SK-N-SH treated with all-trans-retinoic acid at 6 μM for 48 hours (cell line): ENCODE results near the gene ENO2.

Experiments used
- ATAC-seq: fragments of 200-7000 bp; cut with Tn5 transposase; 3 replicates; pipeline ENCODE4 v1.9.1; 2020; ENCODE audit warnings: mild to moderate bottlenecking, moderate library complexity
- ARNTL ChIP-seq: fragments of 450-650 bp; formaldehyde crosslinking; IDR thresholded peaks from 2 replicates; pipeline ENCODE4 v1.5.0; 2020; ENCODE audit warnings: low read depth, mild to moderate bottlenecking, moderate library complexity, borderline replicate concordance
- BACH2 ChIP-seq: fragments of 250-450 bp; sonication (Bioruptor Pico); IDR thresholded peaks from 2 replicates; pipeline ENCODE4 v1.9.0; 2021; ENCODE audit warnings: mild to moderate bottlenecking, borderline replicate concordance
- CSDC2 ChIP-seq: fragments of 250-450 bp; sonication (Bioruptor Pico); IDR thresholded peaks from 2 replicates; pipeline ENCODE4 v1.5.0; 2020; ENCODE audit warnings: mild to moderate bottlenecking, moderate library complexity
- ESRRG ChIP-seq: fragments of 250-450 bp; sonication (Bioruptor Pico); IDR thresholded peaks from 2 replicates; pipeline ENCODE4 v1.6.1; 2021; ENCODE audit warnings: mild to moderate bottlenecking
- GLIS3 ChIP-seq: fragments of 250-450 bp; sonication (Bioruptor Pico); IDR thresholded peaks from 2 replicates; pipeline ENCODE4 v1.5.0; 2020; ENCODE audit warnings: mild to moderate bottlenecking, moderate library complexity
- ISL1 ChIP-seq: fragments of 250-450 bp; sonication (Bioruptor Pico); IDR thresholded peaks from 2 replicates; pipeline ENCODE4 v2.1.2; 2022; ENCODE audit warnings: mild to moderate bottlenecking, moderate library complexity
- OSR1 ChIP-seq: fragments of 250-450 bp; sonication (Bioruptor Pico); IDR thresholded peaks from 2 replicates; pipeline ENCODE4 v1.8.0; 2022; ENCODE audit warnings: moderate library complexity, mild to moderate bottlenecking, inconsistent platforms
- PPARA ChIP-seq: fragments of 250-450 bp; sonication (Bioruptor Pico); IDR thresholded peaks from 2 replicates; pipeline ENCODE4 v1.5.0; 2020; ENCODE audit warnings: mild to moderate bottlenecking, borderline replicate concordance
- RARB ChIP-seq: fragments of 250-450 bp; sonication (Bioruptor Pico); IDR thresholded peaks from 2 replicates; pipeline ENCODE4 v1.8.0; 2021; ENCODE audit warnings: mild to moderate bottlenecking, moderate library complexity
- SNAI2 ChIP-seq: fragments of 250-450 bp; sonication (Bioruptor Pico); IDR thresholded peaks from 2 replicates; pipeline ENCODE4 v1.5.0; 2020; ENCODE audit warnings: mild to moderate bottlenecking, moderate library complexity
- TCF4 ChIP-seq: fragments of 250-450 bp; sonication (Bioruptor Pico); IDR thresholded peaks from 2 replicates; pipeline ENCODE4 v1.8.0; 2021; ENCODE audit warnings: mild to moderate bottlenecking, moderate library complexity, borderline replicate concordance
- TOX ChIP-seq: fragments of 250-450 bp; sonication (Bioruptor Pico); IDR thresholded peaks from 2 replicates; pipeline ENCODE4 v1.8.0; 2021; ENCODE audit warnings: mild to moderate bottlenecking, moderate library complexity, borderline replicate concordance
- ZC3H10 ChIP-seq: fragments of 250-450 bp; sonication (Bioruptor Pico); IDR thresholded peaks from 2 replicates; pipeline ENCODE4 v1.5.1; 2021; ENCODE audit warnings: mild to moderate bottlenecking, moderate library complexity
- ZFP3 ChIP-seq: fragments of 250-450 bp; sonication (Bioruptor Pico); IDR thresholded peaks from 2 replicates; pipeline ENCODE4 v1.5.0; 2020; ENCODE audit warnings: mild to moderate bottlenecking, moderate library complexity
- ZFP30 ChIP-seq: fragments of 450-650 bp; formaldehyde crosslinking; IDR thresholded peaks from 2 replicates; pipeline ENCODE4 v1.5.0; 2022; ENCODE audit warnings: mild to moderate bottlenecking, moderate library complexity
- ZNF565 ChIP-seq: fragments of 450-650 bp; formaldehyde crosslinking; conservative IDR thresholded peaks from 2 replicates; pipeline ENCODE4 v1.5.0; 2020; ENCODE audit warnings: low read depth, mild to moderate bottlenecking, moderate library complexity
- ZNF70 ChIP-seq: fragments of 450-650 bp; formaldehyde crosslinking; IDR thresholded peaks from 2 replicates; pipeline ENCODE4 v1.5.0; 2020; ENCODE audit warnings: mild to moderate bottlenecking, moderate library complexity
- ZNF8 ChIP-seq: fragments of 450-650 bp; formaldehyde crosslinking; IDR thresholded peaks from 2 replicates; pipeline ENCODE4 v1.5.0; 2020; ENCODE audit warnings: mild to moderate bottlenecking, moderate library complexity
- TF ChIP-seq, protein P1 (sequence below): fragments of 250-450 bp; sonication (Bioruptor Pico); IDR thresholded peaks from 2 replicates; pipeline ENCODE4 v1.5.1; 2020; ENCODE audit warnings: low read depth, mild to moderate bottlenecking, moderate library complexity
- TF ChIP-seq, protein P2 (sequence below): fragments of 250-450 bp; sonication (Bioruptor Pico); IDR thresholded peaks from 2 replicates; pipeline ENCODE4 v1.8.0; 2021; ENCODE audit warnings: low read depth, mild to moderate bottlenecking, moderate library complexity, borderline replicate concordance
- TF ChIP-seq, protein P3 (sequence below): fragments of 250-450 bp; sonication (Bioruptor Pico); IDR thresholded peaks from 2 replicates; pipeline ENCODE4 v1.5.1; 2021; ENCODE audit warnings: mild to moderate bottlenecking, moderate library complexity
- TF ChIP-seq, protein P4 (sequence below): fragments of 250-450 bp; sonication (Bioruptor Pico); IDR thresholded peaks from 2 replicates; pipeline ENCODE4 v1.5.0; 2020; ENCODE audit warnings: mild to moderate bottlenecking, moderate library complexity
- TF ChIP-seq, protein P5 (sequence below): fragments of 250-450 bp; sonication (Bioruptor Pico); IDR thresholded peaks from 2 replicates; pipeline ENCODE4 v1.8.0; 2020; ENCODE audit warnings: mild to moderate bottlenecking, moderate library complexity, borderline replicate concordance

Gene ENO2

DNA sequence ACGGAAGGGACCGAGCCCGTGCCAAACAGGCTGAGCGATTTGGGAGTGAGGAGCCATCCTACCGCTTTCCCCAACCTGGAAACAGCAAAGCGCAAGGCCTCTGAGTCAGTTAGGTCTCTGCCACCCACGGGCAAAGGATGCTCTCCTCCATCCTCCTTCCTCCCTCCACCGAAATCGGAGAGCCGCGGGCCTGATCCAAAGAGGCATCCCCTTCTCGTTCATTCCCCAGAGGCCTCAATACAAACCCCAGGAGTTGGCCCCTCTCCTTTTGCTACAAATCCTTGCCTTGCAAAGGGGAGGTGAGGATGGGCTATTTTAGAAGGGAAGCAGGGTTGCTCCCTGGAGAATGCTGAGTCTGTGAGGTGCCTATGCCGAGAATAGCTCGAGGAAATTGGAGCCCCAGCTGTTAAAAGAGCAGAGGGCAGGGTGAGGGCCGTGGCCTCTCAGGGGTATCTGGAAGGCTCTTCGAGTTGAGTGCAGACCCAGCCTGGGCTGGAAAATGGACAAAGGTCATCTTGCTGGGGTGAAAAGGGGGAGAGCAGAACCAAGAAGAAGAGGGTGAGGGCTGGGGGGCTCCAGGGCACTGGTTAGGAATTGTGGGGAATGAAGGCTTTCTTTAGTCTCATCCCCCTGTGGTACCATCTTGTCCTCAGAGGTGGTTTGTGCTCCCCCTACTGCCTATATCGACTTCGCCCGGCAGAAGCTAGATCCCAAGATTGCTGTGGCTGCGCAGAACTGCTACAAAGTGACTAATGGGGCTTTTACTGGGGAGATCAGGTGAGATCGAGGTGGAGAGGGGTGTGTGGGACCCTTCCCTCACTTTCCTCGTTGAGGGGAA, 46.0 kb upstream of the ENO2 start:
- TF ChIP-seq RARB = no peak
- TF ChIP-seq, protein P1, sequence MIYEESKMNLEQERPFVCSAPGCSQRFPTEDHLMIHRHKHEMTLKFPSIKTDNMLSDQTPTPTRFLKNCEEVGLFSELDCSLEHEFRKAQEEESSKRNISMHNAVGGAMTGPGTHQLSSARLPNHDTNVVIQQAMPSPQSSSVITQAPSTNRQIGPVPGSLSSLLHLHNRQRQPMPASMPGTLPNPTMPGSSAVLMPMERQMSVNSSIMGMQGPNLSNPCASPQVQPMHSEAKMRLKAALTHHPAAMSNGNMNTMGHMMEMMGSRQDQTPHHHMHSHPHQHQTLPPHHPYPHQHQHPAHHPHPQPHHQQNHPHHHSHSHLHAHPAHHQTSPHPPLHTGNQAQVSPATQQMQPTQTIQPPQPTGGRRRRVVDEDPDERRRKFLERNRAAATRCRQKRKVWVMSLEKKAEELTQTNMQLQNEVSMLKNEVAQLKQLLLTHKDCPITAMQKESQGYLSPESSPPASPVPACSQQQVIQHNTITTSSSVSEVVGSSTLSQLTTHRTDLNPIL (CRISPR knock-in tag) = no peak
- no peak for TF ChIP-seq ZC3H10 (CRISPR knock-in tag)
- TF ChIP-seq, protein P2, sequence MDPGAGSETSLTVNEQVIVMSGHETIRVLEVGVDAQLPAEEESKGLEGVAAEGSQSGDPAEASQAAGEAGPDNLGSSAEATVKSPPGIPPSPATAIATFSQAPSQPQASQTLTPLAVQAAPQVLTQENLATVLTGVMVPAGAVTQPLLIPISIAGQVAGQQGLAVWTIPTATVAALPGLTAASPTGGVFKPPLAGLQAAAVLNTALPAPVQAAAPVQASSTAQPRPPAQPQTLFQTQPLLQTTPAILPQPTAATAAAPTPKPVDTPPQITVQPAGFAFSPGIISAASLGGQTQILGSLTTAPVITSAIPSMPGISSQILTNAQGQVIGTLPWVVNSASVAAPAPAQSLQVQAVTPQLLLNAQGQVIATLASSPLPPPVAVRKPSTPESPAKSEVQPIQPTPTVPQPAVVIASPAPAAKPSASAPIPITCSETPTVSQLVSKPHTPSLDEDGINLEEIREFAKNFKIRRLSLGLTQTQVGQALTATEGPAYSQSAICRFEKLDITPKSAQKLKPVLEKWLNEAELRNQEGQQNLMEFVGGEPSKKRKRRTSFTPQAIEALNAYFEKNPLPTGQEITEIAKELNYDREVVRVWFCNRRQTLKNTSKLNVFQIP (CRISPR knock-in tag) = no peak
- no peak for TF ChIP-seq PPARA (CRISPR knock-in tag)
- TF ChIP-seq SNAI2 (CRISPR knock-in tag) = no peak
- TF ChIP-seq, protein P3, sequence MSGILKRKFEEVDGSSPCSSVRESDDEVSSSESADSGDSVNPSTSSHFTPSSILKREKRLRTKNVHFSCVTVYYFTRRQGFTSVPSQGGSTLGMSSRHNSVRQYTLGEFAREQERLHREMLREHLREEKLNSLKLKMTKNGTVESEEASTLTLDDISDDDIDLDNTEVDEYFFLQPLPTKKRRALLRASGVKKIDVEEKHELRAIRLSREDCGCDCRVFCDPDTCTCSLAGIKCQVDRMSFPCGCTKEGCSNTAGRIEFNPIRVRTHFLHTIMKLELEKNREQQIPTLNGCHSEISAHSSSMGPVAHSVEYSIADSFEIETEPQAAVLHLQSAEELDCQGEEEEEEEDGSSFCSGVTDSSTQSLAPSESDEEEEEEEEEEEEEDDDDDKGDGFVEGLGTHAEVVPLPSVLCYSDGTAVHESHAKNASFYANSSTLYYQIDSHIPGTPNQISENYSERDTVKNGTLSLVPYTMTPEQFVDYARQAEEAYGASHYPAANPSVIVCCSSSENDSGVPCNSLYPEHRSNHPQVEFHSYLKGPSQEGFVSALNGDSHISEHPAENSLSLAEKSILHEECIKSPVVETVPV (CRISPR knock-in tag) = no peak
- TF ChIP-seq ARNTL (CRISPR knock-in tag) = no peak
- no peak for TF ChIP-seq ZFP3 (CRISPR knock-in tag)
- no peak for TF ChIP-seq ZNF70 (CRISPR knock-in tag)
- no peak for TF ChIP-seq ESRRG (CRISPR knock-in tag)
- TF ChIP-seq ZFP30 = no peak
- TF ChIP-seq BACH2 (CRISPR knock-in tag) = no peak
- TF ChIP-seq CSDC2 = no peak
- TF ChIP-seq, protein P4, sequence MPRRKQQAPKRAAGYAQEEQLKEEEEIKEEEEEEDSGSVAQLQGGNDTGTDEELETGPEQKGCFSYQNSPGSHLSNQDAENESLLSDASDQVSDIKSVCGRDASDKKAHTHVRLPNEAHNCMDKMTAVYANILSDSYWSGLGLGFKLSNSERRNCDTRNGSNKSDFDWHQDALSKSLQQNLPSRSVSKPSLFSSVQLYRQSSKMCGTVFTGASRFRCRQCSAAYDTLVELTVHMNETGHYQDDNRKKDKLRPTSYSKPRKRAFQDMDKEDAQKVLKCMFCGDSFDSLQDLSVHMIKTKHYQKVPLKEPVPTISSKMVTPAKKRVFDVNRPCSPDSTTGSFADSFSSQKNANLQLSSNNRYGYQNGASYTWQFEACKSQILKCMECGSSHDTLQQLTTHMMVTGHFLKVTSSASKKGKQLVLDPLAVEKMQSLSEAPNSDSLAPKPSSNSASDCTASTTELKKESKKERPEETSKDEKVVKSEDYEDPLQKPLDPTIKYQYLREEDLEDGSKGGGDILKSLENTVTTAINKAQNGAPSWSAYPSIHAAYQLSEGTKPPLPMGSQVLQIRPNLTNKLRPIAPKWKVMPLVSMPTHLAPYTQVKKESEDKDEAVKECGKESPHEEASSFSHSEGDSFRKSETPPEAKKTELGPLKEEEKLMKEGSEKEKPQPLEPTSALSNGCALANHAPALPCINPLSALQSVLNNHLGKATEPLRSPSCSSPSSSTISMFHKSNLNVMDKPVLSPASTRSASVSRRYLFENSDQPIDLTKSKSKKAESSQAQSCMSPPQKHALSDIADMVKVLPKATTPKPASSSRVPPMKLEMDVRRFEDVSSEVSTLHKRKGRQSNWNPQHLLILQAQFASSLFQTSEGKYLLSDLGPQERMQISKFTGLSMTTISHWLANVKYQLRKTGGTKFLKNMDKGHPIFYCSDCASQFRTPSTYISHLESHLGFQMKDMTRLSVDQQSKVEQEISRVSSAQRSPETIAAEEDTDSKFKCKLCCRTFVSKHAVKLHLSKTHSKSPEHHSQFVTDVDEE (CRISPR knock-in tag) = no peak
- TF ChIP-seq ZNF565 (CRISPR knock-in tag) = no peak
- TF ChIP-seq ISL1 = no peak
- TF ChIP-seq OSR1 = no peak
- TF ChIP-seq TOX (CRISPR knock-in tag) = no peak
- ATAC-seq = peak; percentile 2

DNA sequence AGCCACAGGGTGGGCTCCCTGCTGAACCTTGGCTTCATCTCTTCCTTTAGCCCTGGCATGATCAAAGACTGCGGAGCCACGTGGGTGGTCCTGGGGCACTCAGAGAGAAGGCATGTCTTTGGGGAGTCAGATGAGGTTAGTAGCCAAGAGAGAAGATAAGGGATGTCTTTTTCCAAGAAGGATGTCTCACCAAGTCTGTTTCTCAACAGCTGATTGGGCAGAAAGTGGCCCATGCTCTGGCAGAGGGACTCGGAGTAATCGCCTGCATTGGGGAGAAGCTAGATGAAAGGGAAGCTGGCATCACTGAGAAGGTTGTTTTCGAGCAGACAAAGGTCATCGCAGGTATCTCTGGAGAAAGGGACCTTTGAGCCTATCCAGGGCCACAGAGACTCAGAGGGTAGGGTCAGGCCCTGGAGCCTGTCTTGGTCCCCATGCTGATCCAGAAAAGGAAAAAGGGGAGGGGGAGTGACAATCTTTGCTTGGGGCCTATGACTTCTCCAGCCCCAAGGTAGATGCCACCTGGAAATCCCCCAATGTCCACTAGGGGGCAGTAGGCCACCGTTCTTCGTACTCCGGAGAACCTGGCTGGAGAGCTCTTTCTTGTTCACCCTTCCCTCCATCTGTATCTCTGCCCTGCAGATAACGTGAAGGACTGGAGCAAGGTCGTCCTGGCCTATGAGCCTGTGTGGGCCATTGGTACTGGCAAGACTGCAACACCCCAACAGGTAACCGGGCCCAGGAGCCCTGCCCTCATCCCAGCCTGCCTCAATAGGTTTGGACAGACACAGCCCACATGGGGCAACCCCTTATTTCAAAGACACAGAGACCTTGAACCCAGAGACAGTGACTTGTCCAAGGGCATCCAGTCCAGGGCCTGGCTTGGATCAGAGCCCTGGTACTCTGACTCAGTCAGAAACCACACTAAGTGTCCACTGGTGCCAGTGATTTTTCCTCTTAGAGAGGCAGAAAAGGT, 45.0 kb upstream of the ENO2 start:
- ATAC-seq = peak; percentile 12
- TF ChIP-seq TCF4 (CRISPR knock-in tag) (no peak), CSDC2 (no peak), ZFP30 (no peak), ZFP3 (CRISPR knock-in tag) (no peak), ZNF8 (CRISPR knock-in tag) (no peak), ARNTL (CRISPR knock-in tag) (no peak), ZC3H10 (CRISPR knock-in tag) (no peak), RARB (no peak), BACH2 (CRISPR knock-in tag) (no peak), GLIS3 (CRISPR knock-in tag) (no peak), OSR1 (no peak), ESRRG (CRISPR knock-in tag) (no peak)
- TF ChIP-seq, protein P4 (CRISPR knock-in tag) = no peak
- TF ChIP-seq, protein P5, sequence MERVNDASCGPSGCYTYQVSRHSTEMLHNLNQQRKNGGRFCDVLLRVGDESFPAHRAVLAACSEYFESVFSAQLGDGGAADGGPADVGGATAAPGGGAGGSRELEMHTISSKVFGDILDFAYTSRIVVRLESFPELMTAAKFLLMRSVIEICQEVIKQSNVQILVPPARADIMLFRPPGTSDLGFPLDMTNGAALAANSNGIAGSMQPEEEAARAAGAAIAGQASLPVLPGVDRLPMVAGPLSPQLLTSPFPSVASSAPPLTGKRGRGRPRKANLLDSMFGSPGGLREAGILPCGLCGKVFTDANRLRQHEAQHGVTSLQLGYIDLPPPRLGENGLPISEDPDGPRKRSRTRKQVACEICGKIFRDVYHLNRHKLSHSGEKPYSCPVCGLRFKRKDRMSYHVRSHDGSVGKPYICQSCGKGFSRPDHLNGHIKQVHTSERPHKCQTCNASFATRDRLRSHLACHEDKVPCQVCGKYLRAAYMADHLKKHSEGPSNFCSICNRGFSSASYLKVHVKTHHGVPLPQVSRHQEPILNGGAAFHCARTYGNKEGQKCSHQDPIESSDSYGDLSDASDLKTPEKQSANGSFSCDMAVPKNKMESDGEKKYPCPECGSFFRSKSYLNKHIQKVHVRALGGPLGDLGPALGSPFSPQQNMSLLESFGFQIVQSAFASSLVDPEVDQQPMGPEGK (CRISPR knock-in tag) = no peak
- TF ChIP-seq, protein P2 (CRISPR knock-in tag) = no peak
